Activated gamma-delta T cell treated with anti-CD3 and anti-CD28 coated beads, Interleukin-2, amount 50 U/mL, for 16 hours (primary cell): Measurements from ENCODE around the gene APPBP2.
"Not testable (repeated sequence)": the region's sequence is repeated elsewhere in the genome, so short reads cannot be mapped to it uniquely, and the experiment has no call there.

Source experiments
- DNase-seq: peaks from one replicate; pipeline ENCODE4 v3.0.0-alpha.2; 2020; ENCODE audit warnings: low read depth

APPBP2 gene

GRCh38 chr17:60495260-60495659, 30.8 kb downstream of the APPBP2 start:
- DNase-seq, result no peak

DNA sequence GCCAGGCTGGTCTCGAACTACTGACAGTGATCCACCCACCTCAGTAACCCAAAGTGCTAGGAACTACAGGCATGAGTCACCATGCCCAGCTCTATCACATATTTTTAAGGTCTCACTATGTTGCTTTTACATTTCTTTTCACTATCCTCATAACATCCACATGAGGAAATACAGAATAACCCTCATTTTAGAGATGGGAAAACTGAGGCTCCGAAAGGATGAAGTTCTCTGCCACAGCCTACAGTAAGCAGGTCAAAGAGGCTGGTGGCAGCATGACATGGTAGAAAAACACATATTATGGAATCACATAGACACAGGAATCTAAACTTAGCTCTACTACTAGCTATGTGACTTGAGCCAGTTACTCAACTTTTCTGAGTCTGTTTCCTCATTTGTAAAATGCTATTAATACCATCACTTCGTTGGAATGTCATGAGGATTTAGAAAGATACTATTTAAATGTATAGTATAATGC, 32.2 kb downstream of the APPBP2 start:
- no peak for DNase-seq

- no peak for DNase-seq
Observed at GRCh38 chr17:60491771-60492170, 34.3 kb downstream of the APPBP2 start.

DNA sequence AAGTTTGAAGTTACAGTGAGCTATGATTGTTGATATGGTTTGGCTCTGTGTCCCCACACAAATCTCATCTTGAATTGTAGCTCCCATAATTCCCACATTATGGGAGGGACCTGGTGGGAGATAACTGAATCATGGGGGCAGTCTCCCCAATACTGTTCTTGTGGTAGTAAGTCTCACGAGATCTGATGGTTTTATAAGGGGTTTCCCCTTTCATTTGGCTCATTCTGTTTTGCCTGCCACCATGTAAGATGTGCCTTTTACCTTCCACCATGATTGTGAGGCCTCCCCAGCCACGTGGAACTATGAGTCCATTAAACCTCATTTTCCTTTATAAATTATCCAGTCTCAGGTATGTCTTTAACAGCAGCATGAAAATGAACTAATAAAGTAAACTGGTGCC, 35.4 kb downstream of the APPBP2 start:
- not testable (repeated sequence) for DNase-seq

GRCh38 chr17:60481604-60482003, 44.4 kb downstream of the APPBP2 start:
- DNase-seq, result no peak

DNA sequence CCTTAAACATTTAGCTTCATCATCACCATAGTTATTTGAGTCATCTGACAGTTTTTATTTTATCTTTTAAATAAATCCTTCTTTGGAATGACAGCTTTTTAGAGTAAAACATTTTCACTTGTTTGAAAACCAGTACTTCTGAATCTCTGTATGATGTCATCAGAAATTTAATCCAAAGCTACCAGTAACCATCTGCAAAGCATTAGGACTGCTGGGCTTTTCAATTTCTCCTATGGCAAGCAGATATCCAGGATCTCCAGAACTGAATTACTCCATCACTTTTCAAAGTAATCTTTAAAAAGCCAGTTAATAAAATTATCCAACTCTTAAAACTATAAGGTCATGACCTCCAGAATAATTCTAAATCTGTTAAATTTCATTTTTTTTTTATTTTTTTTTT, 52.3 kb downstream of the APPBP2 start:
- no peak for DNase-seq

- DNase-seq, result no peak
Observed at GRCh38 chr17:60472449-60472848, 53.6 kb downstream of the APPBP2 start.

DNA sequence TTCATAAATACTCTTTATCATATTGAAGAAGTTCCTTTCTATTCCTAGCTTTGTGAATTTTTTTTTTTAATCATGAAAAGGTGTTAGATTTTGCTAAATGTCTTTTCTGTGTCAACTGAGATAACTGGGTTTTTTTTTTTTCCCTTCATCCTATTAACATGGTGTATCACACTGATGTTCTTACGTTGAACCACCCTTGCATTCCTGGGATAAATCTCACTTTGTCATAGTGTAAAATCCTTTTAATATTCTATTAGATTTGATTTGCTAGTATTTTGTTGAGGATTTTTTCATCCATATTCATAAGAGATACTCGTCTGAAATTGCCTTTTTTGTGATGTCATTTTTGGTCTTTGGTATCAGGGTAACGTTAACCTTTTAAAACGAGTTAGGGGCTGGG, 54.6 kb downstream of the APPBP2 start:
- DNase-seq, result no peak

DNA sequence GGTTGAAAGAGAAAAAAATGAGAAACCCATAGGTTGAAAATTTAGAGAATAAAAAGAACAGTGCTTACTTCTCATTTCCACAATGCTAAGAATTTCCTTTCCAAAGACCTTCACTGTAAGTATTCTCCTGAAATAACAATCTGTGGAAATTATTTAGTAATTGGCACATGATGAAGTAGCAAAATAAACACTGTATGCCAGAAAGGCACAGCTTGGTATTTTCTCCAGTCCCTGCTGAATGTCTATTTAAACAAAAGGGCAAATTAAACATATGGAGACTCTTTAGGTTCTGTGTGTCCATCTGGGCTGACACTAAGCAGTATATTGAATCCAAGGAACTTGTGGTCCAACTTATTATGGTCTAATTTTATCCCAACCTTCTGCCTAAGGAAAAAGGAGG, 57.7 kb downstream of the APPBP2 start:
- DNase-seq, result no peak

GRCh38 chr17:60464343-60464742, 61.7 kb downstream of the APPBP2 start:
- DNase-seq, result no peak

- DNase-seq, result no peak
Observed at GRCh38 chr17:60463157-60463835, 62.7 kb downstream of the APPBP2 start.

DNA sequence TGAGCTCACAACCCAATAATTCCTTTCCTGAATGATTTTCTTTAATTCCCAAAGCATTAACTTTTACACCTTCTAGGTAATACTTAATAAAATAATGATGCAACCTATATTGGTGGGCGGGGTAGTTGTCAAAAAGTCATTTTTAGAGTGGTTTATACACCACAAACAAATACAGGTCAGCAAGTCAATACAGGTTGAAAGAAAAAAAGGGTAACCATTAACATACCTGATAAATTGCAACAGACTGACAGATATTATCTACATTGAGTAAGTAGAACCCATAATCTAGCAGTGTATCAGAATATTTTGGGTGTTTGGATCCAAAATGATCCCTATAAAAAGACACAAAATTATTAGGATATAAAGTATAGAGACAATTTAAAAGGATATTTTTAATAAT, 64.5 kb downstream of the APPBP2 start:
- no peak for DNase-seq

GRCh38 chr17:60457148-60457547, 68.9 kb downstream of the APPBP2 start:
- DNase-seq, result no peak

GRCh38 chr17:60455378-60455777, 70.7 kb downstream of the APPBP2 start:
- no peak for DNase-seq

DNA sequence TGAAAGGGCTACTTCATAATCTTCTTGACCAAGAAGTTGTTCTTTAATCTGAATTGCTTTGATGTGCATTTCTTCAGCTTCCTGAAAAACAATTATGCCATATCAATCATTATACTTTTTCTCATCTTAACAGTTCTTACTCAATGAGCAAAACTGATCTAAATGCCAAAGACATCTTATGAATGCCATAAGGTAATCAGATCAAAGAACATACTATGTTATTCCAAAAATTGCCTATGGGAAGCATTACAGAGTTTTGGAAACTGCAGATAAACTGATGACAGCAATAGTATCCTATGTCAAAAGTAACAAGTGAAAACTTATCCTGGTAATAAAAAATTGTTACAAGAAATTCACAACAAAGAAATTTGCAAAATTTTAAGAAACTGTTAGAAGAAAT, 74.1 kb downstream of the APPBP2 start:
- no peak for DNase-seq

DNA sequence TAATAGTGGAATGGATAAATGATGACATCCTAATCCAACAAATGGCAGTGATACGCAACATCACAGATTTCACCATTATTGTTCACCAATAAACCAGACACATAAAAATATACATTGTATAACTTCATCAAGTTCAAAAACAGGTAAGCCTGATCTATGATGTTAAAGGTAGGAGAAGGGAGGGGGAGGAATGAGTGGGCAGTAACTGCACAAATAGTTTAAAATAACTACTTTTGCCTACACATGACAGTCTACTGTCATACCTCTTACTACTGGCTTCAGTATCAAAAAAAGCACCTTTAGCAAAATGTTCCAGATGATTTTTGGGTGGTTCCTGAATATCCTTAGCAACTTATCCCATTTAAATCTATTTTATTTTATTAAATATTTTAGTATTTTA, 75.0 kb downstream of the APPBP2 start:
- DNase-seq, result no peak

DNA sequence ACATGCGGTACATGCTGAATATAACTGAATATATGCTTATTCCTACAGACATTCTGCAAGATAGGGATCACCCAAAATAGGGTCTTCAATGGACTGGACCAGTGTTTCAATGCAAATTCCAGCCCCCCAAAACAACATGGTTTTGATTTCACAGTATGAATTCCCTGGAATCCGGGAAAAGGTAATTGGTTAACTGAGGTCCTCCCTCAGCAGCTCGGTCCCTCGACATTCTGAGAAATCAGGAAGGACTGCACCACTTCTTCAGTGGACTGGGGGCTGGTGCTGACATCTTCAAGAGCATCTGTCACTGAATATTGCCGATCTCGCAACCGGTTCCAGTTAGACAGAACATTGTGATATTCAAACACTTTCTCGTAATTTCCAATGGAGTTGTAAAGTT, 78.7 kb downstream of the APPBP2 start:
- no peak for DNase-seq

GRCh38 chr17:60445144-60445543, 80.9 kb downstream of the APPBP2 start:
- no peak for DNase-seq

- DNase-seq, result no peak
Observed at GRCh38 chr17:60443713-60444112, 82.3 kb downstream of the APPBP2 start.

DNA sequence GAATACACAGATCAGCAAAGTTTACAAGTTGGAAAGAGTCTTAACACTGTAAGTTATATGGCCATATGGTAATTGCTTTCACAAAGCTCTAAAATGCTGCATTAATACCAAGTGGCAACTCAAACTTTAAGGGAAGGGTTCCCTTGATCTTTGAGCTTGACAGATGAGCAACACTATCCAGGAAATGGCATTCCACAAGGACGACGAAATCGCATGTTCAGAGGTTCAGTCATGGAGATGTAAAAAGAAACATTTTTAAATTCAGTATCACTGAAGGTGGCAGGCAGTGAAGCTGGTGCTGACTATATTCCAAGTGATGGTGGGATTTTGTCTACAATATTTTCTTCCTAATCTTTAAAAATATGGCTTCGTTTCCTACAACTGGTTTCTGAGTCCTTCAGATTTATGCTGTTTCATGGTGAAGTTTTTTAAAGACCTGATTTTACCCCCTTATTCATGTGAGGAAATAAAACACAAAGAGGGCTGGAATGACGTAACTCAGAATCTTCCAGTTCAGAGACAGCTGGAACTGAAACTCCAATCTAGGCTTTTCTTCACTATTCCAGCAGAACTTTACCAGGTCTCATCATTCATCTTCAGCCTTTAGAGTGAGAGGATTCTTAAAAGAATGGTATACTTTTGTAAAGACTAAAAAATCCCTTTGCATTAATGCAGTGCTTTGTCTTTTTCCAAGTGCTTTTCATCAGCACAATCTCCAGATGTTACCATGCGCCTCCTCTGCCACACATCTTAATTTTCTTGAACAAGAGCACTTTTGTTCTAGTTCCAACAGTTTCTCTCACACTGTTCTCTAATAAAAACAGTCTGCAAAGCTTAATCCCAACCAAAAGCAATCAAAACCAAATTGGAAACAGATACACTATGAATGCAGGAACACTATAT, 83.5 kb downstream of the APPBP2 start:
- no peak for DNase-seq

GRCh38 chr17:60439501-60439900, 86.5 kb downstream of the APPBP2 start:
- DNase-seq, result no peak

- DNase-seq, result no peak
Observed at GRCh38 chr17:60436676-60437075, 89.4 kb downstream of the APPBP2 start.
